Measurements from ENCODE around the gene CLDN18.

The CLDN18 gene

DNA sequence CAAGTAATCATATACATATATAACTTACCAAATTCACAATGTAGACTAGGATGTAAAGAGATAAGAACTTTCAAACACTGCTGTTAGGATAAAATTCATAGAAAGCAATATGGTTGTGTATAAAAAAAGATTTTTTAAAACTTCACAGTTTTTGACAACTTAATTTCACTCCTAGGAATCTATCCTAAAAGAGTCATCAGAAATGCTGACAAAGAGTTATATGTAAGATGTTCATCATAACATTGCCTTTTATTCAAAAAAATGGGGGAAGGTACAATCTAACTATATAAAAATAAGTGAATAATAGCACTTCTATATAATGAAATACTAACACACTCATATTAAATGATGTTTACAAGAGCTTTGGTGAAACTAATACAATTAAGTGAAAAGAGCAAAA, 4.3 kb upstream of the CLDN18 start:
- TF ChIP-seq CTCF (IDR thresholded peaks at IDR 0.05; ENCODE audit: control insufficient read depth, extremely low read depth, insufficient read depth) = no peak
- no peak overlapping the region for H3K4me3 ChIP-seq (ENCODE audit: low read depth, low read length)
- no peak for DNase-seq (ENCODE audit: low read depth)

DNA sequence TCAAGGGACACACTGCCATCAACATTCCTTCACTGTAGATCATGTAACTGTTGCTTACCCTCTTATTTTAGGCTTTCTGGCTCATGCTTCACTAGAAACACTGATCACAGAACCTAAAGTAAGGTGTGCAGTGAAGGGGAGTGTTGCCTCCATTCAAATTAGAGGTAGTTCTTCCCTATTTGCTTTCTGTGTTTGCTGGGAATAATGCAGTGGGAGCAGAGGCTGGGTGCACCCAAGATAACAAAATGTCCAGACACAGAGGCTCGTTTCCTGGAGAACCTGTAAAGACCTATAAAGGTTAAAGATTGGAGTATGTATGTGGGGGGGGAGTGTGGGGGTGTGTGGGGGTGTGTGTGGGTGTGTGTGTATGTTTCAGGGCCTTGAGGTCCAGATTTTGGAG, 2.1 kb upstream of the CLDN18 start:
- no peak for TF ChIP-seq CTCF (IDR thresholded peaks at IDR 0.05; ENCODE audit: control insufficient read depth, extremely low read depth, insufficient read depth)
- H3K4me3 ChIP-seq (ENCODE audit: low read depth, low read length) = no peak overlapping the region
- no peak for DNase-seq (ENCODE audit: low read depth)

GRCh38 chr3:138010273-138010590, 267 bp downstream of the CLDN18 start:
- no peak for TF ChIP-seq CTCF (IDR thresholded peaks at IDR 0.05; ENCODE audit: control insufficient read depth, extremely low read depth, insufficient read depth)
- DNase-seq (ENCODE audit: low read depth) = no peak
- no peak overlapping the region for H3K4me3 ChIP-seq (ENCODE audit: low read depth, low read length)

DNA sequence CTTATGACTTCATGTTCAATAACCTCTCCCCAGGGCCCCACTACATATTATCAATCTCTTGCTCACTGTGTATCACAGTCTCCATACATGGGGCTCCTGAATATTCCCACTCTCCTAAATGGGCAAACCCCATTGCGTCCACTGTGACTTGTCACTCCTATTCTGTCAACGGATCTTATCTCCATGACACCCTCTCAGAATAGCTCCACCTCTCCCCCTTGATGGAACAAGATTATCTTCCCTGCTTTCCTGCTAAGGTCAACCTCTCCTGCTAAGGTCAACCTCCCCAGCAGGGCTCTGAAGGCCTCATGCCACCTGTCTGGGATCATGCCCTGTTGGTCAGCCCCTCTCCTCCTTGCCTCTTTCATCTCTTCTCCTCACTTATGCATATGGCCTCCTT, 1.8 kb downstream of the CLDN18 start:
- no peak for DNase-seq (ENCODE audit: low read depth)
- TF ChIP-seq CTCF (IDR thresholded peaks at IDR 0.05; ENCODE audit: control insufficient read depth, extremely low read depth, insufficient read depth) = no peak
- no peak overlapping the region for H3K4me3 ChIP-seq (ENCODE audit: low read depth, low read length)

DNA sequence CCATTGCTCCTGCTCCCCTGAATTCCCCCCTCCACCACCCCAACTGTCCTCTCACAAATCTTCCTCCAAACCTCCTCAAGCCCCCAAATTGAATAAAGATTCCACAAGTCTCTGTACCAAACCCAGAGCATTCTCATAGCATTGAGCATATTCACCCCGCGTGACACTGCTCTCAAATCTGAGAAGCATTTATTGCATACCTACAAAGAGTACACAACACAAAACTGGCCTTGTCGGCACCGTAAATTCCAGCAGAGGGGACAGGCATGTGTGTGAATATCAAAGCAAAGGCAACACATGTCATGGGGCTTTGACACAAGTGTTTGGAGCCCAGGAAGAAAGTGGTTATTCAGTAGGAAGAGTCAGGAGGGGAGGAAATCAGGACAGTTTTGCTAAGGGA, 2.6 kb downstream of the CLDN18 start:
- no peak for TF ChIP-seq CTCF (IDR thresholded peaks at IDR 0.05; ENCODE audit: control insufficient read depth, extremely low read depth, insufficient read depth)
- no peak overlapping the region for H3K4me3 ChIP-seq (ENCODE audit: low read depth, low read length)
- DNase-seq (ENCODE audit: low read depth) = no peak

- no peak for DNase-seq (ENCODE audit: low read depth)
- H3K4me3 ChIP-seq (ENCODE audit: low read depth, low read length) = no peak overlapping the region
- TF ChIP-seq CTCF (IDR thresholded peaks at IDR 0.05; ENCODE audit: control insufficient read depth, extremely low read depth, insufficient read depth) = no peak
Observed at GRCh38 chr3:138016065-138016464, 6.1 kb downstream of the CLDN18 start.

GRCh38 chr3:138019281-138020069, 9.5 kb downstream of the CLDN18 start:
- no peak overlapping the region for H3K4me3 ChIP-seq (ENCODE audit: low read depth, low read length)
- DNase-seq (ENCODE audit: low read depth) = no peak
- TF ChIP-seq CTCF (IDR thresholded peaks at IDR 0.05; ENCODE audit: control insufficient read depth, extremely low read depth, insufficient read depth) = no peak

Data from LNCaP clone FGC (cell line).